ENCODE results near the gene PRKG1. TPM values are rescaled to one million over a fixed set of nuclear protein-coding genes. Genes with fewer than 3 reads are reported as not detected.

Gene PRKG1
- total and polyA plus RNA-seq, 2 experiments from 2014 or later: 18.2 to 21.1 TPM

GRCh38 chr10:51876503-51876902, 802.2 kb downstream of the PRKG1 start (continued):
- TF ChIP-seq CTCF (conservative IDR thresholded peaks at IDR 0.05; ENCODE audit: low read depth in 2 of 2) (no peak), EZH2phosphoT487 (IDR thresholded peaks at IDR 0.05; ENCODE audit: unreplicated experiment) (no peak), ZNF462 (CRISPR knock-in tag; IDR thresholded peaks at IDR 0.05) (no peak), NANOG (IDR thresholded peaks at IDR 0.05; ENCODE audit: borderline replicate concordance) (no peak)

GRCh38 chr10:51876979-51877378, 802.7 kb downstream of the PRKG1 start:
- H3K9me2 ChIP-seq (ENCODE audit: insufficient read depth): no peaks in the 10 kb centered on the region
- peaks cover 17% of the 10 kb centered on the region for H3K4me1 ChIP-seq (ENCODE audit: insufficient read depth)
- peaks cover 3% of the 10 kb centered on the region; the same call in 2 of the 3 replicates for H3K9me3 Mint-ChIP-seq
- no peak overlapping the region for H3K4me3 ChIP-seq
- H3K4me3 Mint-ChIP-seq: no peak overlapping the region
- no peak overlapping the region for H3K27ac ChIP-seq (ENCODE audit: low read depth)
- peaks cover 20% of the 10 kb centered on the region for H3K4me1 Mint-ChIP-seq
- H3K27ac Mint-ChIP-seq: no peak overlapping the region
- H3K36me3 ChIP-seq (ENCODE audit: insufficient read depth): no peaks in the 10 kb centered on the region
- no peak overlapping the region for H3K4me2 ChIP-seq
- peaks cover 2% of the 10 kb centered on the region for H3K27me3 Mint-ChIP-seq (ENCODE audit: insufficient read depth, low read depth, poor library complexity)
- H3K27me3 ChIP-seq (ENCODE audit: insufficient read depth): no peaks in the 10 kb centered on the region
- no peaks in the 10 kb centered on the region for H4K20me1 ChIP-seq (replicated peaks; ENCODE audit: insufficient read depth)
- H3K36me3 Mint-ChIP-seq (ENCODE audit: low read depth): no peaks in the 10 kb centered on the region
- H3K79me2 ChIP-seq (replicated peaks; ENCODE audit: insufficient read depth): no peaks in the 10 kb centered on the region
- no peak for DNase-seq (ENCODE audit: low spot score)
- no peak overlapping the region for H2AFZ ChIP-seq
- H3F3A ChIP-seq (replicated peaks; ENCODE audit: low read depth): no peaks in the 10 kb centered on the region
- ATAC-seq: peak; percentile 57
- TF ChIP-seq POLR2AphosphoS5 (IDR thresholded peaks at IDR 0.05; ENCODE audit: low read depth) (no peak), CREB1 (CRISPR knock-in tag; IDR thresholded peaks at IDR 0.05; ENCODE audit: low read depth) (no peak), NANOG (IDR thresholded peaks at IDR 0.05; ENCODE audit: borderline replicate concordance) (no peak), JUNB (IDR thresholded peaks at IDR 0.05; ENCODE audit: unreplicated experiment) (no peak), ZNF462 (CRISPR knock-in tag; IDR thresholded peaks at IDR 0.05) (no peak)

Measured in GM23338 (cell line).